ENCODE data around the gene ELOVL5. TPM values are rescaled to one million over a fixed set of nuclear protein-coding genes. Genes with fewer than 3 reads are reported as not detected.
"Not testable (repeated sequence)": the region's sequence is repeated elsewhere in the genome, so short reads cannot be mapped to it uniquely, and the experiment has no call there.

The ELOVL5 gene
- total and polyA plus RNA-seq, 2 donors from 2014 or later, result 20.5 to 42.0 TPM

DNA sequence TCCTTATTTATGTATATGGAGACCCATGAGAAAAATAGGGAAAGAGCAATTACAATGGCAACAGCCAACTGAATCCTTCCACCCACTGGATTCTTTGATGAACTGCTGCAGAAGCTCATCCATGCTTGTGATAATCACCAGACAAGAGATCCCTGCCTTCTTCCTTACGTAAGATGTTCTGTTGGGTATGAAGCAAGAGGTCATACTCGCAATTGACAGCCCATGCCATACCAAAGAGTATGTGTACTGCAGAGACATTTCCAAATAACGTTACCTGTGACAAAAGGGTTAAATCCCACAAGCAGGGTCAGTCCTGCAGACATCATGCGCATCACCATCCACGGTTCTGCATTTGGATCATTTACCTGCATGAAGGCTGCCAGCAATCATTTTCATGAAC, 27.8 kb downstream of the ELOVL5 start:
- Histone ChIP-seq H3K4me3 (ENCODE audit: low read length in 3 of 3) (no peak overlapping the region), H3K27ac (ENCODE audit: low read depth in 2 of 2, low read length in 2 of 2) (no peak overlapping the region), H3K9me3 (ENCODE audit: control insufficient read depth in 2 of 3, insufficient read depth in 1 of 3, low read length in 3 of 3) (no peaks in the 10 kb centered on the region), H3K36me3 (ENCODE audit: control insufficient read depth in 2 of 3, insufficient read depth in 3 of 3, low read length in 3 of 3) (no peaks in the 10 kb centered on the region), H3K4me1 (ENCODE audit: control insufficient read depth in 2 of 3, insufficient read depth in 2 of 3, low read depth in 1 of 3, low read length in 3 of 3) (peaks cover 2 to 5% (median 3%) of the 10 kb centered on the region in 3 donors), H3K9ac (ENCODE audit: low read length in 3 of 3) (no peak overlapping the region), H3K27me3 (ENCODE audit: control insufficient read depth, insufficient read depth, low read length) (no peaks in the 10 kb centered on the region)
- DNase-seq, result no peak
- TF ChIP-seq, protein P1, sequence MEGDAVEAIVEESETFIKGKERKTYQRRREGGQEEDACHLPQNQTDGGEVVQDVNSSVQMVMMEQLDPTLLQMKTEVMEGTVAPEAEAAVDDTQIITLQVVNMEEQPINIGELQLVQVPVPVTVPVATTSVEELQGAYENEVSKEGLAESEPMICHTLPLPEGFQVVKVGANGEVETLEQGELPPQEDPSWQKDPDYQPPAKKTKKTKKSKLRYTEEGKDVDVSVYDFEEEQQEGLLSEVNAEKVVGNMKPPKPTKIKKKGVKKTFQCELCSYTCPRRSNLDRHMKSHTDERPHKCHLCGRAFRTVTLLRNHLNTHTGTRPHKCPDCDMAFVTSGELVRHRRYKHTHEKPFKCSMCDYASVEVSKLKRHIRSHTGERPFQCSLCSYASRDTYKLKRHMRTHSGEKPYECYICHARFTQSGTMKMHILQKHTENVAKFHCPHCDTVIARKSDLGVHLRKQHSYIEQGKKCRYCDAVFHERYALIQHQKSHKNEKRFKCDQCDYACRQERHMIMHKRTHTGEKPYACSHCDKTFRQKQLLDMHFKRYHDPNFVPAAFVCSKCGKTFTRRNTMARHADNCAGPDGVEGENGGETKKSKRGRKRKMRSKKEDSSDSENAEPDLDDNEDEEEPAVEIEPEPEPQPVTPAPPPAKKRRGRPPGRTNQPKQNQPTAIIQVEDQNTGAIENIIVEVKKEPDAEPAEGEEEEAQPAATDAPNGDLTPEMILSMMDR (IDR thresholded peaks at IDR 0.05; ENCODE audit: borderline replicate concordance, extremely low read depth, insufficient read depth), result no peak
- intact Hi-C loops (cut with DNase I), result no loop called here
- no peak for FAIRE-seq

- DNase-seq, result no peak
Measured at GRCh38 chr6:53318429-53318828, 30.3 kb downstream of the ELOVL5 start.

DNA sequence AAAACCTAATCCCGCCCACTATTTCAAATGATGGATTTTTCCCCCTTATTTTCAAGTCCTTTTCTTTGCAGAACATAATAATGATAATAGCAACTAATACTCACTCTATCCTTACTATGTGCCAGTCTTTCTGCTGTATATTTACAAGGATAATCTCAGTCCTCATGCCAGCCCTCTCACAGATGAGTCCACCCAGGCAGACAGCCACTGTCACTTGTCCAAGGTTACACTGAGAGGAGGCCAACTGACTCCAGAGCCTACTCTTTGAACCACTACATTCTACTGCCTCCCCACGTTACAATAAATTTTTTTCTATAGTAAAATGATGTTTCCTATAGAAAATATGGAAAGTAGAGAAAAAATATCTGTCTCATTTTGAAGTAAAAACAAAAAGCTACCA, 30.9 kb downstream of the ELOVL5 start:
- no peaks in the 10 kb centered on the region for H3K27me3 ChIP-seq (ENCODE audit: control insufficient read depth, insufficient read depth, low read length)
- TF ChIP-seq, protein P1 (IDR thresholded peaks at IDR 0.05; ENCODE audit: borderline replicate concordance, extremely low read depth, insufficient read depth), result no peak
- intact Hi-C loops (cut with DNase I), result no loop called here

More at GRCh38 chr6:53318429-53318828, 30.3 kb downstream of the ELOVL5 start:
- Histone ChIP-seq H3K4me3 (ENCODE audit: low read length in 3 of 3) (no peak overlapping the region), H3K9ac (ENCODE audit: low read length in 3 of 3) (no peak overlapping the region), H3K27me3 (ENCODE audit: control insufficient read depth, insufficient read depth, low read length) (no peaks in the 10 kb centered on the region), H3K36me3 (ENCODE audit: control insufficient read depth in 2 of 3, insufficient read depth in 3 of 3, low read length in 3 of 3) (no peaks in the 10 kb centered on the region), H3K9me3 (ENCODE audit: control insufficient read depth in 2 of 3, insufficient read depth in 1 of 3, low read length in 3 of 3) (no peaks in the 10 kb centered on the region), H3K4me1 (ENCODE audit: control insufficient read depth in 2 of 3, insufficient read depth in 2 of 3, low read depth in 1 of 3, low read length in 3 of 3) (peaks cover 0 to 5% (median 3%) of the 10 kb centered on the region in 3 donors), H3K27ac (ENCODE audit: low read depth in 2 of 2, low read length in 2 of 2) (no peak overlapping the region)
- TF ChIP-seq, protein P1 (IDR thresholded peaks at IDR 0.05; ENCODE audit: borderline replicate concordance, extremely low read depth, insufficient read depth), result no peak
- FAIRE-seq, result no peak
- intact Hi-C loops (cut with DNase I), result no loop called here

GRCh38 chr6:53317299-53317698, 31.5 kb downstream of the ELOVL5 start:
- H3K27me3 ChIP-seq (ENCODE audit: control insufficient read depth, insufficient read depth, low read length); FAIRE-seq; H3K4me3 ChIP-seq (ENCODE audit: low read length in 3 of 3); H3K36me3 ChIP-seq (ENCODE audit: control insufficient read depth in 2 of 3, insufficient read depth in 3 of 3, low read length in 3 of 3); DNase-seq; H3K27ac ChIP-seq (ENCODE audit: low read depth in 2 of 2, low read length in 2 of 2); H3K9ac ChIP-seq (ENCODE audit: low read length in 3 of 3); intact Hi-C loops (cut with DNase I); H3K4me1 ChIP-seq (ENCODE audit: control insufficient read depth in 2 of 3, insufficient read depth in 2 of 3, low read depth in 1 of 3, low read length in 3 of 3); H3K9me3 ChIP-seq (ENCODE audit: control insufficient read depth in 2 of 3, insufficient read depth in 1 of 3, low read length in 3 of 3): not testable (repeated sequence)

More for the DNA sequence above, 30.9 kb downstream of the ELOVL5 start:
- FAIRE-seq, result no peak
- no peak for DNase-seq
- Histone ChIP-seq H3K4me3 (ENCODE audit: low read length in 3 of 3) (no peak overlapping the region), H3K4me1 (ENCODE audit: control insufficient read depth in 2 of 3, insufficient read depth in 2 of 3, low read depth in 1 of 3, low read length in 3 of 3) (peaks cover 0 to 5% (median 3%) of the 10 kb centered on the region in 3 donors), H3K27ac (ENCODE audit: low read depth in 2 of 2, low read length in 2 of 2) (no peak overlapping the region), H3K9me3 (ENCODE audit: control insufficient read depth in 2 of 3, insufficient read depth in 1 of 3, low read length in 3 of 3) (no peaks in the 10 kb centered on the region), H3K9ac (ENCODE audit: low read length in 3 of 3) (no peak overlapping the region), H3K36me3 (ENCODE audit: control insufficient read depth in 2 of 3, insufficient read depth in 3 of 3, low read length in 3 of 3) (no peaks in the 10 kb centered on the region)
